Measurements from ENCODE around the gene CDC45. TPM values are rescaled to one million over a fixed set of nuclear protein-coding genes. Genes with fewer than 3 reads are reported as not detected.

CDC45 gene
- total and polyA plus RNA-seq, 2 donors (not counting 1 experiment from before 2014, with no cell fraction given) = 3.8 to 12.0 TPM

GRCh38 chr22:19447330-19448075 lies 32.2 kb upstream of the CDC45 start, which contains the start of gene C22orf39:
TSS of gene C22orf39 (minus strand) at chr22:19447711. CDS start at chr22:19447688, 23 bp downstream.
- Histone ChIP-seq H3K27ac (ENCODE audit: insufficient read depth, low read length) (peak within 1 kb of the TSS; percentile 81), H3K27me3 (ENCODE audit: control insufficient read depth, insufficient read depth, low read length) (no peaks in the 10 kb centered on the region), H3K9me3 (ENCODE audit: control insufficient read depth, insufficient read depth, low read depth, low read length) (no peaks in the 10 kb centered on the region), H2AFZ (ENCODE audit: low read length) (peak within 1 kb of the TSS; percentile 82), H3K9ac (ENCODE audit: insufficient read depth, low read length) (peak within 1 kb of the TSS; percentile 82), H3K4me3 (replicated peaks in 1 of 4; ENCODE audit: control extremely low read depth in 1 of 4, insufficient read depth in 1 of 4, low read depth in 3 of 4, low read length in 4 of 4) (peak within 1 kb of the TSS; percentile 70 to 88 (median 83)), H4K20me1 (ENCODE audit: control insufficient read depth, extremely low read depth, insufficient read depth, low read length) (no peaks in the 10 kb centered on the region), H3K4me2 (ENCODE audit: extremely low read depth, insufficient read depth, low read length) (peak within 1 kb of the TSS; percentile 99), H3K36me3 (ENCODE audit: control insufficient read depth, insufficient read depth, low read length) (peaks cover 5% of the 10 kb centered on the region), H3K79me2 (ENCODE audit: control insufficient read depth, insufficient read depth, low read length) (peaks cover 23% of the 10 kb centered on the region), H3K4me1 (ENCODE audit: control insufficient read depth, extremely low read depth, insufficient read depth, low read length) (peaks cover 2% of the 10 kb centered on the region)
- TF ChIP-seq EZH2 (IDR thresholded peaks at IDR 0.05; ENCODE audit: low read length, missing control alignments) (no peak), CTCF (conservative IDR thresholded peaks at IDR 0.05 in 1 of 2, IDR thresholded peaks at IDR 0.05 in 1 of 2; ENCODE audit: low read depth in 1 of 2, low read length in 2 of 2) (no peak)
- peak; percentile 92 to 94 for DNase-seq (ENCODE audit: low read depth in 2 of 2)

GRCh38 chr22:19448076-19448607 lies 31.6 kb upstream of the CDC45 start:
- peaks cover 5% of the 10 kb centered on the region for H3K36me3 ChIP-seq (ENCODE audit: control insufficient read depth, insufficient read depth, low read length)

More at GRCh38 chr22:19448076-19448607, 31.6 kb upstream of the CDC45 start:
- TF ChIP-seq EZH2 (IDR thresholded peaks at IDR 0.05; ENCODE audit: low read length, missing control alignments) (no peak), CTCF (conservative IDR thresholded peaks at IDR 0.05 in 1 of 2, IDR thresholded peaks at IDR 0.05 in 1 of 2; ENCODE audit: low read depth in 1 of 2, low read length in 2 of 2) (no peak)
- no peaks in the 10 kb centered on the region for H3K9me3 ChIP-seq (ENCODE audit: control insufficient read depth, insufficient read depth, low read depth, low read length)
- H3K9ac ChIP-seq (ENCODE audit: insufficient read depth, low read length) = peak overlapping the region; percentile 82
- peak overlapping the region; percentile 70 to 88 (median 83) for H3K4me3 ChIP-seq (replicated peaks in 1 of 4; ENCODE audit: control extremely low read depth in 1 of 4, insufficient read depth in 1 of 4, low read depth in 3 of 4, low read length in 4 of 4)
- H3K27me3 ChIP-seq (ENCODE audit: control insufficient read depth, insufficient read depth, low read length) = no peaks in the 10 kb centered on the region
- no peaks in the 10 kb centered on the region for H4K20me1 ChIP-seq (ENCODE audit: control insufficient read depth, extremely low read depth, insufficient read depth, low read length)
- H2AFZ ChIP-seq (ENCODE audit: low read length) = peak overlapping the region; percentile 82
- peak; percentile 59 to 64 for DNase-seq (ENCODE audit: low read depth in 2 of 2)
- peak overlapping the region; percentile 99 for H3K4me2 ChIP-seq (ENCODE audit: extremely low read depth, insufficient read depth, low read length)
- H3K79me2 ChIP-seq (ENCODE audit: control insufficient read depth, insufficient read depth, low read length) = peaks cover 22% of the 10 kb centered on the region
- peak overlapping the region; percentile 81 for H3K27ac ChIP-seq (ENCODE audit: insufficient read depth, low read length)
- peaks cover 2% of the 10 kb centered on the region for H3K4me1 ChIP-seq (ENCODE audit: control insufficient read depth, extremely low read depth, insufficient read depth, low read length)

Measured in fibroblast of lung (primary cell).